Panc1 (cell line): ENCODE measurements around the gene MPV17.

Experiments used
- SIN3A ChIP-seq: IDR thresholded peaks from 2 replicates; pipeline ENCODE4 v1.6.1; 2012; ENCODE audit warnings: low read depth, mild to moderate bottlenecking, low read length, moderate library complexity, borderline replicate concordance; ENCODE audit not compliant: insufficient read depth
- TF ChIP-seq, protein P1 (sequence below), 2 experiments: IDR thresholded peaks; 2 replicates each; pipeline ENCODE4 v1.6.1; 2011 to 2012; ENCODE audit warnings: low read depth in 2 of 2, control low read depth in 1 of 2, low read length in 1 of 2, mild to moderate bottlenecking in 1 of 2, moderate library complexity in 1 of 2; ENCODE audit not compliant: insufficient read depth in 1 of 2
- TF ChIP-seq, protein P2 (sequence below): fragments of 450-650 bp; IDR thresholded peaks from 2 replicates; pipeline ENCODE4 v1.5.1; 2017; ENCODE audit warnings: mild to moderate bottlenecking

DNA sequence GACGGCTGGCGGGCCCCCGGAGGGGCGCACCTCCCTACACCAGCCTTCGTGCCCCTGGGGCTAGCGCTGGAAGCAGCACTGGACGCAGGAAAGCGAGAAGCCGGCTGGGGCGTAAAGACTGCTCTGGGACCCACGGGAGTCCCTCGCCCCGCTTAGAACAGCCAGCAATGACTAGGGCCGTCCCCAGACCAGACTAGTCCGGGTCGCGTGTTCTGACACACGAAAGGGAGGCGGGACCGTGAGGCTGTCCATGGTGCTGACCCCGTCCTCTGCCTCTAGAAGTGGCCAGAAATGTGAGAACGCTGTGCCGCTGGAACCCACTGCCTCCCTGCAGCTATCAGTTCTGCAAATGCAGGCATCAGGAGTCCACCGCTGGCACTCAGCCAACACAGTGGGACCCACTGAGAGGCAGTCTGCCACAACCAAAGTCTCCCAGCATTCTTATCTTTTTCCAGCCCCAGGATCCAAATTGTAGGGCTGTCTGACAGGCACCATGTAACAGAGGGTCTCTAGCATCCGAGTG lies 14.5 kb downstream of the MPV17 start, which contains the start of gene UCN:
- TF ChIP-seq, protein P1, sequence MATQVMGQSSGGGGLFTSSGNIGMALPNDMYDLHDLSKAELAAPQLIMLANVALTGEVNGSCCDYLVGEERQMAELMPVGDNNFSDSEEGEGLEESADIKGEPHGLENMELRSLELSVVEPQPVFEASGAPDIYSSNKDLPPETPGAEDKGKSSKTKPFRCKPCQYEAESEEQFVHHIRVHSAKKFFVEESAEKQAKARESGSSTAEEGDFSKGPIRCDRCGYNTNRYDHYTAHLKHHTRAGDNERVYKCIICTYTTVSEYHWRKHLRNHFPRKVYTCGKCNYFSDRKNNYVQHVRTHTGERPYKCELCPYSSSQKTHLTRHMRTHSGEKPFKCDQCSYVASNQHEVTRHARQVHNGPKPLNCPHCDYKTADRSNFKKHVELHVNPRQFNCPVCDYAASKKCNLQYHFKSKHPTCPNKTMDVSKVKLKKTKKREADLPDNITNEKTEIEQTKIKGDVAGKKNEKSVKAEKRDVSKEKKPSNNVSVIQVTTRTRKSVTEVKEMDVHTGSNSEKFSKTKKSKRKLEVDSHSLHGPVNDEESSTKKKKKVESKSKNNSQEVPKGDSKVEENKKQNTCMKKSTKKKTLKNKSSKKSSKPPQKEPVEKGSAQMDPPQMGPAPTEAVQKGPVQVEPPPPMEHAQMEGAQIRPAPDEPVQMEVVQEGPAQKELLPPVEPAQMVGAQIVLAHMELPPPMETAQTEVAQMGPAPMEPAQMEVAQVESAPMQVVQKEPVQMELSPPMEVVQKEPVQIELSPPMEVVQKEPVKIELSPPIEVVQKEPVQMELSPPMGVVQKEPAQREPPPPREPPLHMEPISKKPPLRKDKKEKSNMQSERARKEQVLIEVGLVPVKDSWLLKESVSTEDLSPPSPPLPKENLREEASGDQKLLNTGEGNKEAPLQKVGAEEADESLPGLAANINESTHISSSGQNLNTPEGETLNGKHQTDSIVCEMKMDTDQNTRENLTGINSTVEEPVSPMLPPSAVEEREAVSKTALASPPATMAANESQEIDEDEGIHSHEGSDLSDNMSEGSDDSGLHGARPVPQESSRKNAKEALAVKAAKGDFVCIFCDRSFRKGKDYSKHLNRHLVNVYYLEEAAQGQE (IDR thresholded peaks at IDR 0.05; ENCODE audit: insufficient read depth in 1 of 2, low read depth in 2 of 2, low read length in 1 of 2) = peak; percentile 85 to 93
- TF ChIP-seq, protein P2, sequence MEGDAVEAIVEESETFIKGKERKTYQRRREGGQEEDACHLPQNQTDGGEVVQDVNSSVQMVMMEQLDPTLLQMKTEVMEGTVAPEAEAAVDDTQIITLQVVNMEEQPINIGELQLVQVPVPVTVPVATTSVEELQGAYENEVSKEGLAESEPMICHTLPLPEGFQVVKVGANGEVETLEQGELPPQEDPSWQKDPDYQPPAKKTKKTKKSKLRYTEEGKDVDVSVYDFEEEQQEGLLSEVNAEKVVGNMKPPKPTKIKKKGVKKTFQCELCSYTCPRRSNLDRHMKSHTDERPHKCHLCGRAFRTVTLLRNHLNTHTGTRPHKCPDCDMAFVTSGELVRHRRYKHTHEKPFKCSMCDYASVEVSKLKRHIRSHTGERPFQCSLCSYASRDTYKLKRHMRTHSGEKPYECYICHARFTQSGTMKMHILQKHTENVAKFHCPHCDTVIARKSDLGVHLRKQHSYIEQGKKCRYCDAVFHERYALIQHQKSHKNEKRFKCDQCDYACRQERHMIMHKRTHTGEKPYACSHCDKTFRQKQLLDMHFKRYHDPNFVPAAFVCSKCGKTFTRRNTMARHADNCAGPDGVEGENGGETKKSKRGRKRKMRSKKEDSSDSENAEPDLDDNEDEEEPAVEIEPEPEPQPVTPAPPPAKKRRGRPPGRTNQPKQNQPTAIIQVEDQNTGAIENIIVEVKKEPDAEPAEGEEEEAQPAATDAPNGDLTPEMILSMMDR = no peak
- TF ChIP-seq SIN3A = no peak
